ENCODE measurements around the gene LDHAL6B. TPM values are rescaled to one million over a fixed set of nuclear protein-coding genes. Genes with fewer than 3 reads are reported as not detected.

LDHAL6B gene
- total and polyA plus RNA-seq, 2 of the 8 experiments (the other 6 are each of a cell fraction or from before 2014, with no cell fraction given), result not detected

DNA sequence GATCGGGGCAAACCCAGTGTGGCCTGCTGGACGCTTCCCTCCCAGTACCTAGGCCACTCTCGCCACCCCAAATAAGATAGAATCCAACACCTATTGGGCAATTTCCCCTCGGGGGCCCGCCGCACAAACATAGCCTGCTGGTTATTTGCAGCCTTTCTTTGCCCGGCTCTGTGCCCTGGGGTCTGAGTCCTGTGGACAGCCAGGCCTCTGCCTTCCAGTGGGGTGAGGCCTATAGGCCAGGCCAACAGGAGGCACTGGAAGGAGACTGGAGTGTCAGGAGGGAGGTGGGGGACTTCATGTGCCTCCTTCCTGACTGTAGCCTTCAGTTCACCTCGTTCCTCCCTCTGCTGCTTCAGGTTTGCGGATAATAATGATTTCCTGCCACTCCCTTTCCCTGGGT lies 47.4 kb upstream of the LDHAL6B start (continued):
- TF ChIP-seq, protein P1, sequence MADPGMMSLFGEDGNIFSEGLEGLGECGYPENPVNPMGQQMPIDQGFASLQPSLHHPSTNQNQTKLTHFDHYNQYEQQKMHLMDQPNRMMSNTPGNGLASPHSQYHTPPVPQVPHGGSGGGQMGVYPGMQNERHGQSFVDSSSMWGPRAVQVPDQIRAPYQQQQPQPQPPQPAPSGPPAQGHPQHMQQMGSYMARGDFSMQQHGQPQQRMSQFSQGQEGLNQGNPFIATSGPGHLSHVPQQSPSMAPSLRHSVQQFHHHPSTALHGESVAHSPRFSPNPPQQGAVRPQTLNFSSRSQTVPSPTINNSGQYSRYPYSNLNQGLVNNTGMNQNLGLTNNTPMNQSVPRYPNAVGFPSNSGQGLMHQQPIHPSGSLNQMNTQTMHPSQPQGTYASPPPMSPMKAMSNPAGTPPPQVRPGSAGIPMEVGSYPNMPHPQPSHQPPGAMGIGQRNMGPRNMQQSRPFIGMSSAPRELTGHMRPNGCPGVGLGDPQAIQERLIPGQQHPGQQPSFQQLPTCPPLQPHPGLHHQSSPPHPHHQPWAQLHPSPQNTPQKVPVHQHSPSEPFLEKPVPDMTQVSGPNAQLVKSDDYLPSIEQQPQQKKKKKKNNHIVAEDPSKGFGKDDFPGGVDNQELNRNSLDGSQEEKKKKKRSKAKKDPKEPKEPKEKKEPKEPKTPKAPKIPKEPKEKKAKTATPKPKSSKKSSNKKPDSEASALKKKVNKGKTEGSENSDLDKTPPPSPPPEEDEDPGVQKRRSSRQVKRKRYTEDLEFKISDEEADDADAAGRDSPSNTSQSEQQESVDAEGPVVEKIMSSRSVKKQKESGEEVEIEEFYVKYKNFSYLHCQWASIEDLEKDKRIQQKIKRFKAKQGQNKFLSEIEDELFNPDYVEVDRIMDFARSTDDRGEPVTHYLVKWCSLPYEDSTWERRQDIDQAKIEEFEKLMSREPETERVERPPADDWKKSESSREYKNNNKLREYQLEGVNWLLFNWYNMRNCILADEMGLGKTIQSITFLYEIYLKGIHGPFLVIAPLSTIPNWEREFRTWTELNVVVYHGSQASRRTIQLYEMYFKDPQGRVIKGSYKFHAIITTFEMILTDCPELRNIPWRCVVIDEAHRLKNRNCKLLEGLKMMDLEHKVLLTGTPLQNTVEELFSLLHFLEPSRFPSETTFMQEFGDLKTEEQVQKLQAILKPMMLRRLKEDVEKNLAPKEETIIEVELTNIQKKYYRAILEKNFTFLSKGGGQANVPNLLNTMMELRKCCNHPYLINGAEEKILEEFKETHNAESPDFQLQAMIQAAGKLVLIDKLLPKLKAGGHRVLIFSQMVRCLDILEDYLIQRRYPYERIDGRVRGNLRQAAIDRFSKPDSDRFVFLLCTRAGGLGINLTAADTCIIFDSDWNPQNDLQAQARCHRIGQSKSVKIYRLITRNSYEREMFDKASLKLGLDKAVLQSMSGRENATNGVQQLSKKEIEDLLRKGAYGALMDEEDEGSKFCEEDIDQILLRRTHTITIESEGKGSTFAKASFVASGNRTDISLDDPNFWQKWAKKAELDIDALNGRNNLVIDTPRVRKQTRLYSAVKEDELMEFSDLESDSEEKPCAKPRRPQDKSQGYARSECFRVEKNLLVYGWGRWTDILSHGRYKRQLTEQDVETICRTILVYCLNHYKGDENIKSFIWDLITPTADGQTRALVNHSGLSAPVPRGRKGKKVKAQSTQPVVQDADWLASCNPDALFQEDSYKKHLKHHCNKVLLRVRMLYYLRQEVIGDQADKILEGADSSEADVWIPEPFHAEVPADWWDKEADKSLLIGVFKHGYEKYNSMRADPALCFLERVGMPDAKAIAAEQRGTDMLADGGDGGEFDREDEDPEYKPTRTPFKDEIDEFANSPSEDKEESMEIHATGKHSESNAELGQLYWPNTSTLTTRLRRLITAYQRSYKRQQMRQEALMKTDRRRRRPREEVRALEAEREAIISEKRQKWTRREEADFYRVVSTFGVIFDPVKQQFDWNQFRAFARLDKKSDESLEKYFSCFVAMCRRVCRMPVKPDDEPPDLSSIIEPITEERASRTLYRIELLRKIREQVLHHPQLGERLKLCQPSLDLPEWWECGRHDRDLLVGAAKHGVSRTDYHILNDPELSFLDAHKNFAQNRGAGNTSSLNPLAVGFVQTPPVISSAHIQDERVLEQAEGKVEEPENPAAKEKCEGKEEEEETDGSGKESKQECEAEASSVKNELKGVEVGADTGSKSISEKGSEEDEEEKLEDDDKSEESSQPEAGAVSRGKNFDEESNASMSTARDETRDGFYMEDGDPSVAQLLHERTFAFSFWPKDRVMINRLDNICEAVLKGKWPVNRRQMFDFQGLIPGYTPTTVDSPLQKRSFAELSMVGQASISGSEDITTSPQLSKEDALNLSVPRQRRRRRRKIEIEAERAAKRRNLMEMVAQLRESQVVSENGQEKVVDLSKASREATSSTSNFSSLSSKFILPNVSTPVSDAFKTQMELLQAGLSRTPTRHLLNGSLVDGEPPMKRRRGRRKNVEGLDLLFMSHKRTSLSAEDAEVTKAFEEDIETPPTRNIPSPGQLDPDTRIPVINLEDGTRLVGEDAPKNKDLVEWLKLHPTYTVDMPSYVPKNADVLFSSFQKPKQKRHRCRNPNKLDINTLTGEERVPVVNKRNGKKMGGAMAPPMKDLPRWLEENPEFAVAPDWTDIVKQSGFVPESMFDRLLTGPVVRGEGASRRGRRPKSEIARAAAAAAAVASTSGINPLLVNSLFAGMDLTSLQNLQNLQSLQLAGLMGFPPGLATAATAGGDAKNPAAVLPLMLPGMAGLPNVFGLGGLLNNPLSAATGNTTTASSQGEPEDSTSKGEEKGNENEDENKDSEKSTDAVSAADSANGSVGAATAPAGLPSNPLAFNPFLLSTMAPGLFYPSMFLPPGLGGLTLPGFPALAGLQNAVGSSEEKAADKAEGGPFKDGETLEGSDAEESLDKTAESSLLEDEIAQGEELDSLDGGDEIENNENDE (IDR thresholded peaks at IDR 0.05; ENCODE audit: insufficient replicate concordance, low read length), result no peak
- TF ChIP-seq SIN3A (conservative IDR thresholded peaks at IDR 0.05 in 1 of 2, IDR thresholded peaks at IDR 0.05 in 1 of 2; ENCODE audit: low read depth in 1 of 2, low read length in 2 of 2) (no peak), CBX8 (IDR thresholded peaks at IDR 0.05; ENCODE audit: borderline replicate concordance, low read depth, low read length) (no peak), TEAD4 (IDR thresholded peaks at IDR 0.05; ENCODE audit: low read depth, low read length) (no peak), SRF (IDR thresholded peaks at IDR 0.05; ENCODE audit: low read depth, low read length) (no peak), RFX5 (IDR thresholded peaks at IDR 0.05; ENCODE audit: borderline replicate concordance, low read depth, low read length) (no peak)

All from H1 (cell line).